SKM-1 (cell line): Measurements from ENCODE around the gene TMEM200C.

Experiments
- DNase-seq: peaks from one replicate; lab custom pipeline; 2025; ENCODE audit not compliant: unreplicated experiment; lab: John Stamatoyannopoulos, UW

The TMEM200C gene

GRCh38 chr18:5895299-5895875, at the start of gene TMEM200C:
TSS of gene TMEM200C (minus strand) at chr18:5895522. CDS start at chr18:5892063, 3,459 bp downstream.
- no peak for DNase-seq

- no peak for DNase-seq
Measured at GRCh38 chr18:5944448-5944847, 49.1 kb upstream of the TMEM200C start.

- no peak for DNase-seq
Measured at GRCh38 chr18:5943514-5943913, 48.2 kb upstream of the TMEM200C start.

- no peak for DNase-seq
Measured at GRCh38 chr18:5942591-5942990, 47.3 kb upstream of the TMEM200C start.

GRCh38 chr18:5941890-5942289, 46.6 kb upstream of the TMEM200C start:
- no peak for DNase-seq

GRCh38 chr18:5939801-5940667, 44.7 kb upstream of the TMEM200C start:
- DNase-seq = no peak

- no peak for DNase-seq
Measured at GRCh38 chr18:5937795-5938194, 42.5 kb upstream of the TMEM200C start.

GRCh38 chr18:5937121-5937520, 41.8 kb upstream of the TMEM200C start:
- DNase-seq = no peak

GRCh38 chr18:5930789-5931188, 35.5 kb upstream of the TMEM200C start:
- no peak for DNase-seq

- no peak for DNase-seq
Measured at GRCh38 chr18:5918205-5918858, 23.0 kb upstream of the TMEM200C start.

GRCh38 chr18:5914951-5915350, 19.6 kb upstream of the TMEM200C start:
- no peak for DNase-seq

- no peak for DNase-seq
Measured at GRCh38 chr18:5914016-5914415, 18.7 kb upstream of the TMEM200C start.

GRCh38 chr18:5912566-5912965, 17.2 kb upstream of the TMEM200C start:
- no peak for DNase-seq

GRCh38 chr18:5909125-5909524, 13.8 kb upstream of the TMEM200C start:
- no peak for DNase-seq

GRCh38 chr18:5903386-5903785, 8.1 kb upstream of the TMEM200C start:
- no peak for DNase-seq

- DNase-seq = no peak
Measured at GRCh38 chr18:5900262-5900661, 4.9 kb upstream of the TMEM200C start.

- no peak for DNase-seq
Measured at GRCh38 chr18:5899835-5900234, 4.5 kb upstream of the TMEM200C start.

GRCh38 chr18:5895876-5896740, 786 bp upstream of the TMEM200C start:
- no peak for DNase-seq

- DNase-seq = no peak
Measured at GRCh38 chr18:5894611-5895298, 567 bp downstream of the TMEM200C start.

- no peak for DNase-seq
Measured at GRCh38 chr18:5893956-5894610, 1.2 kb downstream of the TMEM200C start.
